Measurements from ENCODE around the gene MTTP. TPM values are rescaled to one million over a fixed set of nuclear protein-coding genes. Genes with fewer than 3 reads are reported as not detected.
A peak's percentile ranks its signal among the peaks of the same experiment; 100 is the strongest.

MTTP gene
- total RNA-seq, 1 experiment from 2014 or later = not detected

- in situ Hi-C loops (cut with HindIII; ENCODE audit: low sequenced_read_pairs) = no loop called here
- no peak for DNase-seq (ENCODE audit: low spot score)
Measured at GRCh38 chr4:99634742-99635360, 60.2 kb downstream of the MTTP start.

GRCh38 chr4:99635601-99636000 is 61.0 kb downstream of the MTTP start:
- DNase-seq (ENCODE audit: low spot score) = no peak
- in situ Hi-C loops (cut with HindIII; ENCODE audit: low sequenced_read_pairs) = no loop called here

DNA sequence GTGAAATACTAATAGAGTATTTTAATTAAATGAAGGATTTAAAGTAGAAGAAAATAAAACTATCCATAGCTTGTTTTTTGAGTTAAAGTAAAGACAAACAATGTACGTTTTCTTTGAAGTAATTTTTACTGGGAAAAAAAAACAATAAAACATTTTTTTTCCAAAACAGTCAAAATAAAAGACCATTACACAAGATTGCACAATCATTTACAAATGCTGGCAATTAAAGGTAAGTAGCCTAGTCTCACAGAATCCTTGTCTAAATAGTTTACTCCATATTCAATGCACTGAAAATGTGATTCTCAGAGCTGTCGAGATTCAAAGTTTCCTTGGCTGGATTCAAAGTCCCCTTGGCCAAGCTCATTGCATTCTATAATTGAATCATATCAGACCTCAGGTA is 61.8 kb downstream of the MTTP start:
- in situ Hi-C loops (cut with HindIII; ENCODE audit: low sequenced_read_pairs) = no loop called here
- DNase-seq (ENCODE audit: low spot score) = no peak

DNA sequence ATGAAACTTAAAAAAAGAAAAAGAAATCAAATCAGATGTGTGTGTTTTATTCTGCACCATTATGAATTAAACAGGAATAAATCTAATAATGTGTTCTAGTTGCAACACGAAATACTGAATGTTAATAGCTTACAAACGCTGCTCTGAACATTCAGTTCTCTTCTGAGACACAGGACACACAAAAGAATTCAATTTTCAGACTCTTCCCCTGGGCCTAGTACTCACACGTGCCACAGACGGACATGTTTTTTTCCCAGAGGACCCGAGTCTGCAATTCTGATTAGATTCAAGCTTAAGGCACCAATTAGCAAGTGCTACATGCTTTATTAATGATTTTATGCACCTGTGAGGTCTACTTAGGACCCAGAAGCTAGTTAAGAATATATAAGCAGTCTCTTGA is 62.5 kb downstream of the MTTP start:
- in situ Hi-C loops (cut with HindIII; ENCODE audit: low sequenced_read_pairs) = no loop called here
- no peak for DNase-seq (ENCODE audit: low spot score)

GRCh38 chr4:99640676-99641075 is 66.1 kb downstream of the MTTP start:
- DNase-seq (ENCODE audit: low spot score) = no peak
- in situ Hi-C loops (cut with HindIII; ENCODE audit: low sequenced_read_pairs) = no loop called here

GRCh38 chr4:99642725-99643489 is 68.3 kb downstream of the MTTP start:
- in situ Hi-C loops (cut with HindIII; ENCODE audit: low sequenced_read_pairs) = no loop called here
- peak; percentile 9 for DNase-seq (ENCODE audit: low spot score)

- in situ Hi-C loops (cut with HindIII; ENCODE audit: low sequenced_read_pairs) = no loop called here
Measured at GRCh38 chr4:99644453-99644852, 69.8 kb downstream of the MTTP start.

GRCh38 chr4:99645036-99645435 is 70.4 kb downstream of the MTTP start:
- in situ Hi-C loops (cut with HindIII; ENCODE audit: low sequenced_read_pairs) = no loop called here
- no peak for DNase-seq (ENCODE audit: low spot score)

More at GRCh38 chr4:99644453-99644852, 69.8 kb downstream of the MTTP start:
- DNase-seq (ENCODE audit: low spot score) = no peak

DNA sequence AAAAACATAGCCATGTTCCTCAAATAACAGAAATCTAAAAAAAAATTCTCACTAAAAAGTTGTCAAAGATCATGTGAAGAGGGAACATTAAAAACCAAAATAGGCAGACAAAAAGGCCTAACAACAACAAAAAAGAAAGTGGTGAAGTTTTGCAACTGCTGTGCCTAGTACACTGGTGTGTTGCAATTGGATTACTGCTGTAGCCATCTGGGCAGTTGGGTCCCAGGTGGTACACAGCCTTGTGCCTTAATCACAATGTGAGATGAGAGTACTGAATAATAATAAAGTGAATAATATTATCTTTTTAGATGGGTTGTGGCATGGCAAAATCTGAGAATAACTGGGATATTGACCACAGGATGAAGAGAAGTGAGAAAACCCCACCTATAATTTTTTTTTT is 71.0 kb downstream of the MTTP start:
- no peak for DNase-seq (ENCODE audit: low spot score)
- in situ Hi-C loops (cut with HindIII; ENCODE audit: low sequenced_read_pairs) = no loop called here

DNA sequence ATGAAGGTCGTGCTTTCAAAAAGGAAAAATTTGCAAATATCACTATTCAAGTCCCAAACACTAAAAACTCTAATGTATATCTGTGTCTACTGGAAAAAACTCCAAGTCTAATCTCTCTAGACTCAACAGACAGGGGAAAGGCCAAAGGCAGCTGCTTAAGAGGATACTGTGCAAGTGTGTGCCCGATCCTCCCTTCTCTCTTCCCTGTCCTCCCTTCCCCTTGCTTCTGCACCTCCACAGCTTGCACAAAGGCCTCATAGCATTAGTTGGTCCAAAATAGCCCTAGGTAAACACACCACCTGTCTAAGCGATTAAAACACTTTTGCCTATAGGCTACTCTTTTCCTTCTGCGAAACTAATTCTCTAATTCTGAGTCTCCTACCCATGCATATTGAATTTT is 72.4 kb downstream of the MTTP start:
- in situ Hi-C loops (cut with HindIII; ENCODE audit: low sequenced_read_pairs) = no loop called here

DNA sequence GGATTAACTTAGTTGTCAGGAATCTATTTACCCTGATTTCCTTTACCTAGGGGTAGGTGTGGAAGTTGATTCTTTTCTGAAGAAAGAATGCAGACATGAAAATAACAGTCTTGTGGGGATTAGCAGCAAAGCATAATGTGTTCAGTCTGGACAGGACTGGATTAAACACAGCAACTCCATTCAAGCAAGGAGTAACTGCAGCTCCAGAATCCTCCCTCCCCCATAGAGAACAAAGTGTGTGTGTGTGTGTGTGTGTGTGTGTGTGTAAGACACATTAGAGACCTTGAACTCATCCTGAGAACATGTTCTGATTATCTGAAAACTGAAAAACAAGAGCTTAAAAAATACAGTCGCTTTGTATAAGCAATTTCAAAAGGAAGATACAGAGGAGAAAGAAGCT is 73.7 kb downstream of the MTTP start:
- in situ Hi-C loops (cut with HindIII; ENCODE audit: low sequenced_read_pairs) = no loop called here
- DNase-seq (ENCODE audit: low spot score) = no peak

More for the DNA sequence above, 72.4 kb downstream of the MTTP start:
- no peak for DNase-seq (ENCODE audit: low spot score)

DNA sequence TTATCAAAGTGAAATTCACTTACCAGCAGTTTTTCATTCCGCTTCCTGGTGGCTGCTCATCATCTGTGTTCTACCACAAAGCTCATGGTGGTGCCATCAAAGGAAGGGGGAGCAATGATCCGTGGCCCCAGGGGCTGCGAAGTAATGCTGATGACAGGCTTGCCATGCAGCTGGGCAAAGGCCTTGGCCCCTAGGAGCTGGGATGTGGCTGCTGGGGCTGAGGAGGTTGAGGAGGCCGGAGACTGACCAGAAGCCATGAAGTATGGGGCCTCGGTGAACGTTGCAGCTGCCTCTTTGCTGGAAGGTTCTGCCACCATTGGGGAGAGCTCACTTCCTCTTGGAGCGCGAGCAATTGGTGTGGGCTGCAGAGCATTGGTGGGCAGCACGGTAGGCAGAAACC is 74.6 kb downstream of the MTTP start:
- no peak for DNase-seq (ENCODE audit: low spot score)
- in situ Hi-C loops (cut with HindIII; ENCODE audit: low sequenced_read_pairs) = no loop called here

GRCh38 chr4:99649778-99650177 is 75.2 kb downstream of the MTTP start:
- in situ Hi-C loops (cut with HindIII; ENCODE audit: low sequenced_read_pairs) = no loop called here
- no peak for DNase-seq (ENCODE audit: low spot score)

DNA sequence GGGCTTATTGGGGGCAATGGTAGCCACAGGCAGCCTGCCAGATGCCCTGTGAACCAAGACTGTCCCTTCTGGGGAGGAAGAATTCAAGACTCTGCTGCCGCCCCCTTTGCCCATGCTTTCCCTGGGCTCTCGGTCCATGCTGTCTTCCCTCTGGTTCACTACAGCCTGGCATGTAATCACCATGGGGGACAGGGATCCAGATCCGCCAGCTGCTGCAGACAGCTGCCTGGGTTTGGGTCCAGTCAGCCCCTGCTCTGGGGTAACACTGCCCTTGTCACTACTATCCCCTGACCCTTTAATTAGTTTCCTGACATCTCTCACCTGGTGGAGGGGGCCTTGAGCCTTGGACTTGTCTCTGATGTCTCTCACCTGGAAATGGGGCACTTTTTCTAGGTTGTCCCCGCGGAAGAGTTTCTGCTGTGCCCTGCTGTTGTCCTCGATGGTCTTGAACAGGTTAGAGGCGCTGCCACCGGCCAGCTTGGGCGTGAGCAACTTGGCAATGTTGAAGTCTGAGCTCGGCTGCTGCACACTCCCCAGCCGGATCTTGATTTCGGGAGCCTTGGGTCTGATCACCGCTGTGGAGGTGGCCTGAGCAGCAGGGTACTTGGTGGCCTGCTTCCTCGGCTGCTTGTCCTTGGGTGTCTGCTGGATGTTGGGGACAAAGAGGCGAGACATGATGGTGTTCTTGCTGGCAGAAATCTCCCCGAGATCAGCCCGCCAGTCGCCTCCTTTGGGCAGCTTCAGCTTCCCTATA is 76.6 kb downstream of the MTTP start:
- DNase-seq (ENCODE audit: low spot score) = no peak
- in situ Hi-C loops (cut with HindIII; ENCODE audit: low sequenced_read_pairs) = no loop called here

DNA sequence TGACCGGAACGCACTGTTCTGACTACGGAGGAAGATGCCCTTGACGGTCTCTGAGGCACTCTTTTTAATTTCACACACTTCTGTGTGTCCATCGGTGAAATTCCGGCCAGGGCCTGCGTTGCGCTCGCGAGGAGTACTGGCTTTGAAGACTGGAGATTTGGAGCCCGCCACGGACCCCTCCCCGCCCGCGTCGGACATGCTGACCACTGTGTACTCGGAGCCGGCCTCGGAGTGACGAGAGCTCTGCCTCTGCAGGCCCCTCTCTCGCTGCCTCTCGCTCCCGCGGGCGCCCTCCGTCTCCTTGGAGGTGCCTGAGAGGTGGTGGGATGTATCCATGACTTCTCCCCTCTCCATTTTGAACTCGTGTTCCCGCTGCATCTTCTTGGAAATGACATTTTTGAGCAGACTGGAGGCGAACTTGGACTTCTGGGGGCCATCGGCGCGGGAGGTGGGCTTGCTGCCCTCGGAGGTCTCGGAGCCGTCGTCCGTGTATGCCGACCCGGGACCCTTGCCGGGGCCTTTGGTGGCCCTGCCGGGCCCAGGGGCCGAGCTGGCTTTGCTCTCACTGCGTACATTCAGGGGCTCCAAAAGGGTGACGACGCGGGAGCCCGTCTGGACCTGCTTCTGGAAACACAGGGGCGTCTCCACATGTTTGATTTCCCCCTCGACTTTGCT is 77.3 kb downstream of the MTTP start:
- in situ Hi-C loops (cut with HindIII; ENCODE audit: low sequenced_read_pairs) = no loop called here
- no peak for DNase-seq (ENCODE audit: low spot score)

- no peak for DNase-seq (ENCODE audit: low spot score)
- in situ Hi-C loops (cut with HindIII; ENCODE audit: low sequenced_read_pairs) = no loop called here
Measured at GRCh38 chr4:99652596-99653436, 78.2 kb downstream of the MTTP start.

DNA sequence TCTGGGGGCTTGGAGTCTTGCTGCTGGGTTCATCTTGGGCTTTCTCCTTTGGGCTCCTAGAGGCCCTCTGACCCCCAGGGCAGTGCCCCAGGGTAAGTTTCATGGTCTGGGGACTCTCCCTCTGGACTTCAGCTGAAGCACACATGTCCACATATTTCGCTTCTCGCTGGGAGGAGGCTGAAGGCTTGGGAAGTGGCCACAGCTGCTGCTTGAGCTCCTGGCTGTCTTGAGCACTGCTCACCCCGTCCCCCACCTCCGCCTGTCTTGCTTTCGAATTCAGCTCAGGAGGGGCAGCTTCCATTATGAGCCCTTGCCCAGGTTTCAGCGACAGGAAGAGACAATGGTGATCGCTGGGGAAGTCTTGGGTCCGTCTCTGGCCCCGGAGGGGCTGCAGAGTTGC is 79.3 kb downstream of the MTTP start:
- in situ Hi-C loops (cut with HindIII; ENCODE audit: low sequenced_read_pairs) = no loop called here
- DNase-seq (ENCODE audit: low spot score) = no peak

DNA sequence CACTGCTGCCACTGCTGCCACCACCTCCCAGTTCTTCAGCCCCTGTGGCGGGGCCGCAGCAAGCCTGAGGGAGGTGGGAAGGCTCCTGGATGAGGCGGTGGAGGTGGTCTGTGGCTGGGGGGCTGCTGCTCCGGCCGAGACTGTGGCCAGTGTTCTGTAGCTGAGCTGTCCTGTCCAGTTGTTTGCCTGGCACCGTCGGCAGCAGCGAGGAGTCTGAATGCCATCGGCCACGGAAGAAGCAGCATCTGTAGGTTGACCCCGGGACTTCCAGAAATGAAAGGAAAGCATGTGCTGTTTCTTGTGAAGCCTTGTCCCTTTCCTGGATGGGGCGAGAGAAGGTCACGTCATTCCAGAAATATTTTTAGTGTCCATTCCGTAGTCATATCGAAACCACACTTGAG is 79.7 kb downstream of the MTTP start:
- no peak for DNase-seq (ENCODE audit: low spot score)
- in situ Hi-C loops (cut with HindIII; ENCODE audit: low sequenced_read_pairs) = no loop called here

Data from G401 (cell line).